ENCODE results near the gene ATP1B4. TPM values are rescaled to one million over a fixed set of nuclear protein-coding genes. Genes with fewer than 3 reads are reported as not detected.

The ATP1B4 gene
- total RNA-seq, result not detected
- polyA plus RNA-seq (ENCODE audit: insufficient read depth, low read depth, low replicate concordance), result not detected
- long read RNA-seq, donor 1, result 0 reads
- long read RNA-seq, donor 2, result 0 reads
- long read RNA-seq, donor 3, result 0 reads
- long read RNA-seq, donor 4, result 0 reads
- long read RNA-seq, donor 5, result 0 reads
- long read RNA-seq, donor 6, result 0 reads
- long read RNA-seq, donor 7, result 0 reads
- long read RNA-seq, donor 8, result 0 reads
- long read RNA-seq, donor 9, result 0 reads
- long read RNA-seq, donor 10, result 0 reads

GRCh38 chrX:120361764-120362305 lies at the start of gene ATP1B4:
ATP1B4 (plus strand) TSS chrX:120362089; CDS start chrX:120362169, 80 bp downstream.
- Histone ChIP-seq H3K9ac (ENCODE audit: low read length in 3 of 3) (no peak within 1 kb of the TSS), H3K27me3 (ENCODE audit: control insufficient read depth, insufficient read depth, low read length) (no peaks in the 10 kb centered on the region), H3K27ac (ENCODE audit: low read depth in 2 of 2, low read length in 2 of 2) (no peak within 1 kb of the TSS), H3K4me3 (ENCODE audit: low read length in 3 of 3) (no peak within 1 kb of the TSS), H3K4me1 (ENCODE audit: control insufficient read depth in 2 of 3, insufficient read depth in 2 of 3, low read depth in 1 of 3, low read length in 3 of 3) (no peaks in the 10 kb centered on the region), H3K9me3 (ENCODE audit: control insufficient read depth in 2 of 3, insufficient read depth in 1 of 3, low read length in 3 of 3) (no peaks in the 10 kb centered on the region), H3K36me3 (ENCODE audit: control insufficient read depth in 2 of 3, insufficient read depth in 3 of 3, low read length in 3 of 3) (no peaks in the 10 kb centered on the region)
- no peak for DNase-seq
- TF ChIP-seq, protein P1, sequence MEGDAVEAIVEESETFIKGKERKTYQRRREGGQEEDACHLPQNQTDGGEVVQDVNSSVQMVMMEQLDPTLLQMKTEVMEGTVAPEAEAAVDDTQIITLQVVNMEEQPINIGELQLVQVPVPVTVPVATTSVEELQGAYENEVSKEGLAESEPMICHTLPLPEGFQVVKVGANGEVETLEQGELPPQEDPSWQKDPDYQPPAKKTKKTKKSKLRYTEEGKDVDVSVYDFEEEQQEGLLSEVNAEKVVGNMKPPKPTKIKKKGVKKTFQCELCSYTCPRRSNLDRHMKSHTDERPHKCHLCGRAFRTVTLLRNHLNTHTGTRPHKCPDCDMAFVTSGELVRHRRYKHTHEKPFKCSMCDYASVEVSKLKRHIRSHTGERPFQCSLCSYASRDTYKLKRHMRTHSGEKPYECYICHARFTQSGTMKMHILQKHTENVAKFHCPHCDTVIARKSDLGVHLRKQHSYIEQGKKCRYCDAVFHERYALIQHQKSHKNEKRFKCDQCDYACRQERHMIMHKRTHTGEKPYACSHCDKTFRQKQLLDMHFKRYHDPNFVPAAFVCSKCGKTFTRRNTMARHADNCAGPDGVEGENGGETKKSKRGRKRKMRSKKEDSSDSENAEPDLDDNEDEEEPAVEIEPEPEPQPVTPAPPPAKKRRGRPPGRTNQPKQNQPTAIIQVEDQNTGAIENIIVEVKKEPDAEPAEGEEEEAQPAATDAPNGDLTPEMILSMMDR (IDR thresholded peaks at IDR 0.05; ENCODE audit: borderline replicate concordance, extremely low read depth, insufficient read depth), result no peak
- intact Hi-C loops (cut with DNase I), result no loop called here
- FAIRE-seq, result no peak

- Histone ChIP-seq H3K4me1 (ENCODE audit: control insufficient read depth in 2 of 3, insufficient read depth in 2 of 3, low read depth in 1 of 3, low read length in 3 of 3) (peaks cover 0 to 4% (median 0%) of the 10 kb centered on the region in 3 donors), H3K27me3 (ENCODE audit: control insufficient read depth, insufficient read depth, low read length) (peaks cover 5% of the 10 kb centered on the region), H3K9me3 (ENCODE audit: control insufficient read depth in 2 of 3, insufficient read depth in 1 of 3, low read length in 3 of 3) (no peaks in the 10 kb centered on the region), H3K4me3 (ENCODE audit: low read length in 3 of 3) (no peak overlapping the region), H3K36me3 (ENCODE audit: control insufficient read depth in 2 of 3, insufficient read depth in 3 of 3, low read length in 3 of 3) (no peaks in the 10 kb centered on the region), H3K27ac (ENCODE audit: low read depth in 2 of 2, low read length in 2 of 2) (no peak overlapping the region), H3K9ac (ENCODE audit: low read length in 3 of 3) (no peak overlapping the region)
- FAIRE-seq, result no peak
- intact Hi-C loops (cut with DNase I), result no loop called here
- no peak for DNase-seq
- TF ChIP-seq, protein P1 (IDR thresholded peaks at IDR 0.05; ENCODE audit: borderline replicate concordance, extremely low read depth, insufficient read depth), result no peak
These were observed 46.1 kb upstream of the ATP1B4 start for GRCh38 chrX:120315776-120316175.

DNA sequence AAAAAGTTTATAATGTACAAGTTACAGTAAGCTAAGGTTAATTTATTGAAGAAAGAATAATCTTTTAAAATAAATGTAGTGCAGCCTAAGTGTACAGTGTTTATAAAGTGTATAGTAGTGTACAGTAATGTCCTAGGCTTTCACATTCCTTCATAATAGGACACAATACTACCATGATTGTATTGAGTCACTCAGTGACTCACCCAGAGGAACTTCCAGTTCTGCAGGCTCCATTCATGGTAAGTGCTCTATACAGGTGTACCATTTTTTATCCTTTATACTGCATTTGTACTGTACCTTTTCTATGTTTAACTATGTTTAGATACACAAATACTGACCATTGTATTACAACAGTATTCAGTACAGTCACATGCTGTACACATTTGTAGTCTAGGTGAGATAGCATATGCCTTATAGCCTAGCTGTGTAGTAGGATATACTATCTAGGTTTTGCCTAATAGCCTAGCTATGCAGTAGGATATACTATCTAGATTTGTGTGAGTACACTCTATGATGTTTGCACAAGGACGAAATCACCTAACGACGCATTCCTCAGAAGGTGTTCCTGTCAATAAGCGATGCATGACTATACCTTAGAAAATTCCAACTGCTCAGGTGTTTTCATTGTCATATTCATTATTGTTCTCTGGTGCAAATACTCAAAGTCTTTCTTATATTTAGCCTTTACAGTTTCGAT lies 45.2 kb upstream of the ATP1B4 start:
- H3K27ac ChIP-seq (ENCODE audit: low read depth in 2 of 2, low read length in 2 of 2), result no peak overlapping the region
- FAIRE-seq (no peak), DNase-seq (no peak)
- peaks cover 5% of the 10 kb centered on the region for H3K27me3 ChIP-seq (ENCODE audit: control insufficient read depth, insufficient read depth, low read length)
- intact Hi-C loops (cut with DNase I), result no loop called here
- no peak overlapping the region for H3K9ac ChIP-seq (ENCODE audit: low read length in 3 of 3)
- TF ChIP-seq, protein P1 (IDR thresholded peaks at IDR 0.05; ENCODE audit: borderline replicate concordance, extremely low read depth, insufficient read depth), result no peak
- H3K9me3 ChIP-seq (ENCODE audit: control insufficient read depth in 2 of 3, insufficient read depth in 1 of 3, low read length in 3 of 3), result no peaks in the 10 kb centered on the region
- no peak overlapping the region for H3K4me3 ChIP-seq (ENCODE audit: low read length in 3 of 3)
- no peaks in the 10 kb centered on the region for H3K4me1 ChIP-seq (ENCODE audit: control insufficient read depth in 2 of 3, insufficient read depth in 2 of 3, low read depth in 1 of 3, low read length in 3 of 3)
- H3K36me3 ChIP-seq (ENCODE audit: control insufficient read depth in 2 of 3, insufficient read depth in 3 of 3, low read length in 3 of 3), result no peaks in the 10 kb centered on the region
